Urothelium cell line (cell line): ENCODE data around the gene CORO1C.
"Not testable (repeated sequence)": the region's sequence is repeated elsewhere in the genome, so short reads cannot be mapped to it uniquely, and the experiment has no call there.

ENCODE experiments used
- DNase-seq: peaks from one replicate; pipeline ENCODE4 v3.0.0; 2011; ENCODE audit warnings: low spot score, mixed read lengths
- FAIRE-seq: peaks from 2 replicates; lab custom pipeline; 2011; peaks lifted over from hg19 to GRCh38; lab: Jason Lieb, UNC

The CORO1C gene

DNA sequence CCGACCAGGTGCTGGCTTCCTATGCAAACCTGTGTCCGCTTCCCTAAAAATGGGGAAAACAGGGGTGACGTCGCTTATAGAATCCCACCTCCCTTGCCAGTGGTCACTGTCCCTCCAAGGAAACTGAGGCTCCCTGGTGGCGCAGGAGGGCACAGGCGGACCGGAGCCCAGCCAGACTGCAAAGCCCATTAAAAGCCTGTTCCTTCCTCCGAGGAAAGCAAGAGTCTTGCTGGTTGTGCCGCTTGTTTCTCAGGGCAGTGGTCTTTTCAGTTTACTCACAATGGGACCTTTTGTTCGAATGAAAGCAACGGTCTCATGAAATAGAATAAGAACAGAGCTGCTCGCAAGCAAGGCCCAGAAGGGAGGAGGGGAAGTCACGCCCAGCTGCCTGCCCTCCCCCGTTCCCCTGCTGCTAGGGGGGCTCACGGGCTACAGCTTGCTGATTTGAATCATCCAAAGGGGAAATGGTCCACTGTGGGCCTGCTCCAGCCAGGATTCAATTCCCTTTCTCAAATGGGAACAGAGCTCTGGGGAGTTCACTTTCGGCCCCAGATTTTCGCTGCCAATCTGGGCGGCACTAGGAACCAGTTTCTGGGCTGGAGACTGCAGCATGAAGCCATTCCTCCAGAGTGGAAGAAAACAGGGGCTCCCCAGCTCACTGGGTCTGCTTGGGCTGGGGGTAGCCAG lies 93.0 kb downstream of the CORO1C start:
- FAIRE-seq (no peak), DNase-seq (no peak)

DNA sequence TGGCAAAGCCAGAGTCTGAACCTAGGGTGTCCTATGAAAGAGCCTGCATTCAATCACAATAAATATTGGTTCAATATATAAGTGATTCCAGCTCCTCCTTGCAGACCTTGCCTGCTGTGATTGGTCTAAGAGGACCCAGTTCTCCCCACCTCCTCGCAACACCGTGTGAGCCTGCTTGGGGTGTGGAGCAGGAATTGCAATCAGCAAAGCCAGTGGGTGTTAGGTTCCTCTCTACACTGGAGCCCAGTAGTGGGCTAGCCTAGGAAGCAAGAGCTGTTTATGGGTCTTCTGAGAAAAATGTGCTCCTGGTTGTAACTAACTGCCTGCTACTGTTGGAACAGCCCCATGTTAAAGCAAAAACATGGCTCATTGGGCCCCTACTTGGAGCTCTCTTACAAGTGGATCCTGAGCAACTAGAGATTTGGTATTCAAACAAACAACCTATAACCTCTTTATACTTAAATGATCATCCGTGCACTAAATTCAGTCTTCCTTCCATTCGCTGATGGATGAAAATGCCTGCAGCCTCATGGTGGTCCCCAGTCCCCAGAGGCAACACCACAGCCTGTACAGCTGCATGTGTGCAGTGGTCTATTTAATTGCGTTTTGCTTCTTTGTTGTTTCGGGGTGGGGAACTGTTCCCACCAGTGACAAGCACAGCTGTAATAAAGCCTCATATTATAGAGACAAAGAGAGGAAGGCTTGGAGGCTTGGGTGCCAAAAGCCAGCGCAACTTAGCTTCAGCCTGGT lies 93.9 kb downstream of the CORO1C start:
- DNase-seq, result no peak
- FAIRE-seq, result no peak

DNA sequence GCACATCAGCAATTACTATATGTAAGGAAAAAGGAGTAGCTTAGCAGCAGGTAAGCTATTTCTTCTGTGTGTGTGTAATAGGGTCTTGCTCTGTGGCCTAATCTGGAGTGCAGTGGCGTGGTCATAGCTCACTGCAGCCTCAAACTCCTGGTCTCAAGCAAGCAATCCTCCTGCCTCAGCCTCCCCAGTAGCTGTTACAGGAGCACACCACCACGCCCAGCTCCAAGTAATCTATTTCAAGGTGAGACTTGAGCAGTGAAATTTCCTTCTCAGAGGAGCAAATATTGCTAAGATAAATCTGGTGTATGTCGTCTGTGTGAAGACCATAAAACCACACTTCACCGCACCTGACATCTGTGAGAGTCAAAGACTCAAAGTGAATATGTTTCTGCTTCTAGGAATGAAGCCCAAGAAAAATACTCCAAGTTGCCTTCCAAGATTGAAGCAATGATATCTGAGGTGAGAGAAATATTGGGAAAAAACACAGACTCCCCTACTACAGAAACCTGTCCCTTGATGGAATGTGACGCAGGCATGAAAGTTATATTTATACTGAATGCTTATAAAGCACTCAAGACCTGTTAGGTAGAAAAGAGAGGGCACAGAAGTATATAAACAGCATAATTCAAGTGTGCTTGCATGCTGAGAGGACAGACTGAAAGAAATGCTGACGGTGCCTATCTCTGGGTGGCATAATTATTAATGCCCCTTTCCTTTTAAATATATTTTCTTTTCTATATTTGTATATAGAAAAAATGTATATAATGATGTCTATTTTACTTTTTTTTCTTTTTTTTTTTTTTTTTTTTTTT lies 95.1 kb downstream of the CORO1C start:
- FAIRE-seq, result no peak
- DNase-seq, result no peak

DNA sequence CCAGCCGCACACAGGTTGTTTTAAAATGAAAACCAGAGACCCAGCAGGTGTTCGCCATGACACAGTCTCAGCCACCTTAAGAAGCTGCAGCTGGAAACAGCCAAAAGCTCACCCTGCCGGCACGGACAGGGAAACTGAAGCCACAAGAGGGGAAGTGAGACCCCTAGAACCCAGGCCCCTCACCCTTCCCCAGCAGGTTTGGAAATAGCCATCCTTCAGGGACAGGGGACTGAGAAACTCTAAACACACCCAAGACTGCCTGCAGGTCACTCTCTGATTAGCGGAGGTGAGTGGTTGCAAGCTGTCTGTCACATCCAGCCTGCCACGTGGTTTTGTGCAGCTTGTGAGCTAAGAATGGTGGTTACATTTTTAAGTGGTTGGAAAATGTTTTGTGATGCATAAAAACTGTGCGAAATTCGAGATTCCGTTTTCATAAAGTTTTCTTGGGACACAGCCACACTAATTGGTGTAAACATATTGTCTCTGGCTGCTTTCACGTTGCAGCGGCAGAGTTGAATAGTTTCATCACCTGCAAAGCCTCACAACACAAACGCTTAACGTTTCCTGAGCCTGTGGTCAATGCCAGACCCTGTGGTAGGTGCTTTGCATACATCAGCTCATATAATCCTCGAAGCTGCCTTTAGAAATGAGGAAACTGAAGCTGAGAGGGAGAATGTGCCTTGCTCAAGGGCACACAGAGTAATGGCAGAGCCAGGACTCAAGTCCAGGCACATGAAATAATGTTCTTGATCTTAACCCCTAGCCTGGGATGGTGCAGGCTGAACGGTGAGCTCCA lies 95.9 kb downstream of the CORO1C start:
- FAIRE-seq (no peak), DNase-seq (no peak)

GRCh38 chr12:108634341-108634751 lies 97.0 kb downstream of the CORO1C start:
- no peak for FAIRE-seq

GRCh38 chr12:108633534-108634248 lies 97.6 kb downstream of the CORO1C start, which contains the start of gene SELPLG:
Gene SELPLG (minus strand): TSS chr12:108633894. CDS start chr12:108624307, 9,587 bp downstream.
- no peak for DNase-seq
- no peak for FAIRE-seq

More at GRCh38 chr12:108634341-108634751, 97.0 kb downstream of the CORO1C start:
- peak; percentile 56 for DNase-seq

DNA sequence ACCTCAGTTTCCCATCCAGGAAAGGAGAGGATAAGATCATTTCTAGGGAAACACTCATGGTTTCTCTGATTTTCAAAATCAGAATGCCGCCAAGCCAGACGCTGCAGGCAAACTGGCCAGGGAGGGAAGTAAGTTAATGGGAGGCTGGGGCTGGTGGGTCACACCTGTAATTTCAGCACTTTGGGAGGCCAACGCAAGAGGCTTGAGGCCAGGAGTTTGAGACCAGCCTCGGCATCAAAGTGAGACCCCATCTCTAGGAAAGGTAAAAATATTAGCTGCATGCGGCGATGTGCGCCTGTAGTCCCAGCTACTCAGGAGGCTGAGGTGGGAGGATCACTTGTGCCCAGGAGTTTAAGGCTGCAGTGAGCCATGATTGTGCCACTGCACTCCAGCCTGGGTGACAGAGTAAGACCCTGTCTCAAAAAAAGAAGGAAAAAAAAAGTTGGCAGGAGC lies 98.2 kb downstream of the CORO1C start:
- FAIRE-seq (no peak), DNase-seq (no peak)

- not testable (repeated sequence) for FAIRE-seq, DNase-seq
Observed at GRCh38 chr12:108631261-108631660, 100.1 kb downstream of the CORO1C start.

DNA sequence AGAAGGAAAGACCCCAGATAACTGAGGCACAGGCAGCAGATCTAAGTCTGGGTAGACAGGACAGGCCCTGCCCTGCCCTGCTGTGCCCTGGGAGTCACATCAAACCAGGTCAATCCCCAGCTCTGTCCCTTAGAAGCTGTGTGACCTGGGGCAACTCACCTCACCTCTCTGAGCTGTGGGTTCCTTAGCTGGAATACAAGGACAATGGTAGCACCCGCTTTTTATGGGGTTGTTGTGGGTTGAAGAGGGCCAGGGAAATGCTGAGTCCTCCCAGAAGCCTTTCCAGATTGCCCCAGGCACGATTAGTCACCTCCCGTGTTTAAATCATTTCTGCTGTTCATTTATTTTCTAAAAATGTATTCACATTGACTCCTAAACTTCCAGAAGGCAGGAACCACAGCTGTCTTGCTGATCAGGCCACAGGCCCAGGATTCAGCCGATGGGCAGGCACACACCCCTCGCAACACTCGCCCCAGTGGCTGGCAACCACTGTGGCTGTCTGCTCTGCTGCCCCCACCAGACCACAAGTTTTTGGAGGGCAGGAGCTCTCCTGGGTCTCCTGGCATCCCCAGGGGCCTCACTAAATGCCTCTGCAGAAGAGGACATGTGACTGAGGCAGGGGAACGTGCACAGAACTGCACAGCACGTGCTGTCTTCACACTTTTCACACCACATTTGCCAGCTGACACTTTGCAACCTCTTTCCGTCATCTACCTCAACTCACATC lies 100.7 kb downstream of the CORO1C start:
- FAIRE-seq, result no peak
- DNase-seq, result no peak

GRCh38 chr12:108629824-108630476 lies 101.4 kb downstream of the CORO1C start:
- DNase-seq, result peak; percentile 54
- FAIRE-seq, result no peak

- DNase-seq, result no peak
- FAIRE-seq, result no peak
Observed at GRCh38 chr12:108629151-108629550, 102.2 kb downstream of the CORO1C start.

DNA sequence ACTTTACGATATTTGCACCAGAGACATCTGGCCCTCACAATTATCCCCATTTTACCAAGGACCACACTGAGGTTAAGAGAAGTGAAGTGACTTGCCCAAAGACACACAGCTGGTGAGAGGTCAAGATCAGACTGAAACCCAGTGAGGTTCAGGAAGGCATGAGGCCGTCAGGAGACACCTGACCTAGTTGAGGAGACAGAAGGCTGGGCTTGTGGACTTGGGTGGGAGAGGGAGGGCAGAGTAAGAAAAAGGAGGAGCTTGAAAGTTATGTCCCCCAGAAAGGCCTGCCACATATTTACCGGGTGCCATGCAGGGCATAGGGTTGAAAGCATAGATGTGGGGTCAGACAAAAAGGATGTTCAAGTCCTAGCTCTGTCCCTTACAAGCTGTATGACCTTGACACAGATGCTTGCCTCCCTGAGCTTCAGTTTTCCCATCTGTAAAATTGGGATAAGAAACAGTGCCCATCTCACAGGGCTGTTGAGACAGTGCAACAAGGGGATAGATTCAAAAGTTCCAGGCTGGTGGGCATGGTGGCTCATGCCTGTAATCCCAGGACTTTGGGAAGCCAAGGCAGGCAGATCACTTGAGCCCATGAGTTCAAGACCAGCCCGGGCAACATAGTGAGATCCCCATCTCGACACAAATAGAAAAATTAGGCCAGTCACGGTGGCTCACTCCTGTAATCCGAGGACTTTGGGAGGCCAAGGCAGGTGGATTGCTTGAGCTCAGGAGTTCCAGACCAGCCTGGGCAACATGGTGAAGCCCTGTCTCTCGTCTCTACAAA lies 104.0 kb downstream of the CORO1C start:
- no peak for DNase-seq
- FAIRE-seq, result no peak

GRCh38 chr12:108625228-108625627 lies 106.1 kb downstream of the CORO1C start:
- no peak for DNase-seq
- no peak for FAIRE-seq

DNA sequence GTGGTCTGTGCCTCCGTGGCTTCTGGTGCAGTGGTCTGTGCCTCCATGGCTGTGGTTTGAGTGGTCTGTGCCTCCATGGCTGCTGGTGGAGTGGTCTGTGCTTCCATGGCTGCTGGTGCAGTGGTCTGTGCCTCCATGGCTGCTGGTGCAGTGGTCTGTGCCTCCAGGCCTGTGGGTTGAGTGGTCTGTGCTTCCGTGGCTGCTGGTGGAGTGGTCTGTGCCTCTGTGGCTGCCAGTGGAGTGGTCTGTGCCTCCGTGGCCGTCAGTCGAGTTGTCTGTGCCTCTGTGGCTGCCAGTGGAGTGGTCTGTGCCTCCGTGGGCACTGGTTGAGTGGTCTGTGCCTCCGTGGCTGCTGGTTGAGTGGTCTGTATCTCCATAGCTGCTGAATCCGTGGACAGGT lies 107.7 kb downstream of the CORO1C start:
- no peak for DNase-seq
- no peak for FAIRE-seq

DNA sequence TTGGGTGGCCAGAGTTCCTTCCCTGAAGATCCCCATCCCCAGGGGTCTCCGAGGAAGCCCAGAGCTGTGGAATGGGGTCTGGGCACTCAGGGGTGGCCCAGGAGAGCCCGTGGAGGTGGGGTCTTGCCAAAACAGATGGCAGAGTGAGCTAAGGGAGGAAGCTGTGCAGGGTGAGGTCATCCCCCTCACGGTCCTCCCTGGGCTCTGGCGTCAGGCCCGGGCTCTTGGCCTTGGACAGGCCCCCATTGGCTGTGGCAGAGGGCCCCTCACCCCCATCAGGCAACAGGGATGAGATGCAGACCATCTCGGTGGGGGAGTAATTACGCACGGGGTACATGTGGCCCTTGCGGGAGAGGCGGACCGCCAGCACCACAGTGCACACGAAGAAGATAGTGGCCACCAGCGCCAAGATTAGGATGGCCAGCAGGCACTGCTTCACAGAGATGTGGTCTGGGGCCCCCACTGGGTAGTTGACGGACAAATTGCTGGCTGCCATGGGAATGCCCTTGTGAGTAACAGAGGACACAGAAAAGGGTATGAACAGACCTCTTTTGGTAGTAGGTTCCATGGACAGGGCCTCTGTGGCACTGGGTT lies 108.3 kb downstream of the CORO1C start:
- no peak for DNase-seq
- FAIRE-seq, result no peak

DNA sequence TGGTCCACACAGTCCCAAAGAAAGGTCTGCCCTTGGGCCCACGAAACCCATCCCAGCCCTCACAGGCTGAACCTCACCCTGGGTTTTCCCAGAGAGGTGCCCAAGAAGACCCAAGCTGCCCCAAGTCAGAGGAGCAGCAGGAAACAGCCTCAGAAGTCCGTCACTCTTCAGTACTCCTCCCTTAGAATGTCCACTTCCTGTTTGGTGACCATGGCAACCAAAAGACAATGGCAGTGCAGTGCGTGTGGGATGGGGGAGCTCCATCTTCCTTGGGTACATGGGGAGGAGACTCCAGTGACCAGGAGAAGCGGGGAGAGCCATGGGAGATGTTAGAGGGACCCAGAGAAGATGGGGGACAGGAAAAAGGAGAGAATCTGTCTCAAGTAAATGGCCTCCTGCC lies 108.9 kb downstream of the CORO1C start:
- FAIRE-seq (no peak), DNase-seq (no peak)

GRCh38 chr12:108621161-108621560 lies 110.2 kb downstream of the CORO1C start:
- no peak for FAIRE-seq
- no peak for DNase-seq
